ENCODE data around the gene KHDC4. TPM values are rescaled to one million over a fixed set of nuclear protein-coding genes. Genes with fewer than 3 reads are reported as not detected.

Gene KHDC4
- total and polyA plus RNA-seq, 2 donors (not counting 3 experiments of a cell fraction or from before 2014, with no cell fraction given): 47.9 to 54.1 TPM

- CTCF ChIA-PET: interaction anchor here (3.2 kb wide), 1 partner anchor 12 kb away, joined by 18 read pairs; no protein-coding TSS in a partner anchor
- Histone ChIP-seq H3K79me2 (ENCODE audit: control insufficient read depth, insufficient read depth, low read length) (no peaks in the 10 kb centered on the region), H3K9me3 (replicated peaks; ENCODE audit: control insufficient read depth, insufficient read depth, low read length) (no peaks in the 10 kb centered on the region), H2AFZ (ENCODE audit: low read depth, low read length) (no peak overlapping the region), H4K20me1 (replicated peaks; ENCODE audit: control insufficient read depth, extremely low read depth, insufficient read depth, low read length) (no peaks in the 10 kb centered on the region), H3K9ac (replicated peaks; ENCODE audit: extremely low read depth, insufficient read depth, low read length) (no peak overlapping the region), H3K4me2 (ENCODE audit: insufficient read depth, low read length) (no peak overlapping the region), H3K36me3 (ENCODE audit: control insufficient read depth in 2 of 2, extremely low read depth in 1 of 2, insufficient read depth in 2 of 2, low read length in 2 of 2) (peaks cover 0 to 4% of the 10 kb centered on the region in 2 experiments), H3K4me1 (ENCODE audit: control insufficient read depth, extremely low read depth, insufficient read depth, low read length) (peaks cover 10% of the 10 kb centered on the region), H3K4me3 (replicated peaks in 1 of 3; ENCODE audit: insufficient read depth in 1 of 3, low read depth in 1 of 3, low read length in 3 of 3) (no peak overlapping the region), H3K27ac (ENCODE audit: insufficient read depth, low read depth, low read length) (no peak overlapping the region), H3K9me1 (replicated peaks; ENCODE audit: control insufficient read depth, extremely low read depth, insufficient read depth, low read length) (no peaks in the 10 kb centered on the region), H3K27me3 (ENCODE audit: control insufficient read depth in 2 of 2, insufficient read depth in 2 of 2, low read length in 2 of 2) (no peaks in the 10 kb centered on the region)
- FAIRE-seq (peak; percentile 44), DNase-seq (ENCODE audit: low read depth, low spot score) (no peak)
- TF ChIP-seq EZH2 (IDR thresholded peaks at IDR 0.05; ENCODE audit: borderline replicate concordance, low read depth, low read length, severe bottlenecking) (no peak), MAX (IDR thresholded peaks at IDR 0.05; ENCODE audit: insufficient read depth, insufficient read length) (no peak), GATA2 (IDR thresholded peaks at IDR 0.05; ENCODE audit: insufficient read depth, insufficient read length, low read depth, low read length) (no peak), FOS (IDR thresholded peaks at IDR 0.05; ENCODE audit: borderline replicate concordance, insufficient read depth, low read length) (no peak), CTCF (IDR thresholded peaks at IDR 0.05; ENCODE audit: extremely low read depth in 1 of 2, insufficient read depth in 1 of 2, low read depth in 1 of 2, low read length in 2 of 2) (no peak), POLR2A (IDR thresholded peaks at IDR 0.05; ENCODE audit: low read depth, low read length) (no peak), POLR2AphosphoS5 (IDR thresholded peaks at IDR 0.05; ENCODE audit: insufficient read depth, low read depth, low read length) (no peak), JUN (IDR thresholded peaks at IDR 0.05; ENCODE audit: borderline replicate concordance, insufficient read depth, insufficient read length, low read depth) (no peak), MYC (IDR thresholded peaks at IDR 0.05; ENCODE audit: low read depth, low read length) (no peak)
- BruUV-seq (replicated peaks): no TSS peak
- dilution Hi-C loops (cut with MboI; ENCODE audit: extremely low pct_ligation_motif_present, low sequenced_read_pairs): no loop called here
- intact Hi-C loops (cut with micrococcal nuclease): no loop called here
- POLR2A ChIA-PET: no interaction called here
These were observed 49.2 kb downstream of the KHDC4 start for GRCh38 chr1:155884982-155885381.

All from endothelial cell of umbilical vein (primary cell).